Fibroblast of pulmonary artery (primary cell): ENCODE measurements around the gene SECISBP2L.
A peak's percentile ranks its signal among the peaks of the same experiment; 100 is the strongest.

Source experiments
- DNase-seq: peaks from one replicate; pipeline ENCODE4 v3.0.0-alpha.2; 2010; ENCODE audit warnings: low read depth
- H3K4me3 ChIP-seq: replicated peaks from 2 replicates; pipeline ENCODE4 v1.5.1; 2011; ENCODE audit warnings: low read depth, mild to moderate bottlenecking, control low read depth, low read length, moderate library complexity
- CTCF ChIP-seq: IDR thresholded peaks from 2 replicates; pipeline ENCODE4 v1.5.1; 2011; ENCODE audit warnings: mild to moderate bottlenecking, control low read depth, low read length, inconsistent platforms; ENCODE audit errors: missing control alignments

Gene SECISBP2L

DNA sequence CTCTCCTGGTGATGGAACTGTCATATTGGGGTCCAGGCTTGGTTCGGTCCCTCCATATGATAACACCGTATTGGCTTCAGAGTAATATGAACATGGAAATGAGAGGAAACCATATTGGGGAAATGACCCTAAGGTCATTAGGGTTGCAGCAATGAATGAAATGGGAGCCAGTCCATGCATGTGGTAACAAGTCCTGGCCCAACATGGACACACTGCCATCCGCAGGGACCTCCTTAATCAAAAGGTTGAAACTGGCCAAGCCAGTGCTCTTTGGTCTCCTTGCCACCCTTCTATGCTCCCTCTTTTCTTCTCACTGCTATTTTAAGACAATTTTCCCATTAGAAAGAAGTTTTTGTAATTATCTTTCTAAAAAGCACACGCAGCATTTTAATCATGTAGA is 90.9 kb downstream of the SECISBP2L start:
- no peak overlapping the region for H3K4me3 ChIP-seq
- TF ChIP-seq CTCF: no peak
- DNase-seq: no peak

GRCh38 chr15:48954538-48954937 is 91.7 kb downstream of the SECISBP2L start:
- peak; percentile 34 for DNase-seq
- TF ChIP-seq CTCF: no peak
- no peak overlapping the region for H3K4me3 ChIP-seq

DNA sequence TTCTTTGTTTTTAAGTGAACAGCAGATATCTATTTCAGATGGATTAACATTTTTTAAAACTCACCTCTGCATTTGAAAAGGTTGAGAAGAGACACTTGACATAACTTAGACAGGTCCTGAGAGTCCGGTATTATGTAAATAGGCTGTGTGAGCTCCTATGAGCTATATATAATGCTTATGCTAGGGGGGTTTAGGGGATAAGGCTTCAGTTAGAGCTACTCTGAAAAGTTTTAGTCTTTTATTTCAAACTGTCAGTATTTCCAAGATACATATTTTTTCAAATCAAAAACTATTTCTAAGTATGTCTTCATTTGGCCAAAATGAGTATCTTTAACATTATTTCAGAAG is 99.4 kb downstream of the SECISBP2L start:
- H3K4me3 ChIP-seq: no peak overlapping the region
- no peak for DNase-seq
- no peak for TF ChIP-seq CTCF

GRCh38 chr15:48946074-48946839 is 100.0 kb downstream of the SECISBP2L start:
- peak; percentile 75 for DNase-seq
- peak overlapping the region; percentile 6 for H3K4me3 ChIP-seq
- TF ChIP-seq CTCF: no peak

DNA sequence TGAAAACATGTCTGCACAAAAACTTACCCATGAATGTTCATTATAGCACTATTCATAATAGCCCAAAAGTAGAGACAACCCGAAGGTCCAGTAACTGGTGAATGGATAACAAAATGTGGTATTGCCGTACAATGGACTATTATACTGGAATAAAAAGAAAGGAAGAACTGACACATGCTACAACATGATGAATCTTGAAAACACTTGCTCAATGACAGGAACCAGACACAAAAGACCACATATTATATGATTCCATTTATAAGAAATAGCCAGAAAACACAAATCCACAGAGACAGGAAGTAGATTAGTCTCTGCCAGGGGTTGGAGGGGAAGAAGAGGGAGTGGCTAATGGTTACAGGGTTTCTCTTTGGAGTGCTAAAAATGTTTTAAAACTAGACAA is 100.9 kb downstream of the SECISBP2L start:
- H3K4me3 ChIP-seq: no peak overlapping the region
- TF ChIP-seq CTCF: no peak
- peak; percentile 88 for DNase-seq

- TF ChIP-seq CTCF: no peak
- no peak for DNase-seq
These were observed 104.3 kb downstream of the SECISBP2L start for GRCh38 chr15:48941904-48942303.

DNA sequence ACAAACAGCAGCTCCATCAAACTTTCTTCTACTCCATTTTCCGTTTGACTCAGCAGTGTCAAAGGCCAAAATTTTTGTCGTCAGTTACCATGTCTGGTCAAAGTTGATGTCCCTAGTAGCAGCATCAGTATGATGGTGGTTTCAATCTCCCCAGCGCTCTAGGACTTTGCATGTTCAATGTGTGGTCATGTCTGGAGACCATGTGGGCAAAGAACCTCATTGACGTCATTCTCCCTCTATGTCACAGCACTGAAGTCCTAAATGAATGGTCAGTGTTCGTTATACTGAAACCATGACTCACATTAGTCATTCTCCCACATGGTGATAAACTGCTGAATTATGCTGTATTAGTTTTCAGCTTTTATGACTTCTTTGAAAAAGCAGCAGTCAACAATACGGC is 105.7 kb downstream of the SECISBP2L start:
- peak; percentile 94 for DNase-seq

More at GRCh38 chr15:48941904-48942303, 104.3 kb downstream of the SECISBP2L start:
- no peak overlapping the region for H3K4me3 ChIP-seq

More for the DNA sequence above, 105.7 kb downstream of the SECISBP2L start:
- TF ChIP-seq CTCF: no peak
- H3K4me3 ChIP-seq: no peak overlapping the region
